Measurements from ENCODE around the gene PSMB4.
"Not testable (repeated sequence)": the region's sequence is repeated elsewhere in the genome, so short reads cannot be mapped to it uniquely, and the experiment has no call there.

The PSMB4 gene

DNA sequence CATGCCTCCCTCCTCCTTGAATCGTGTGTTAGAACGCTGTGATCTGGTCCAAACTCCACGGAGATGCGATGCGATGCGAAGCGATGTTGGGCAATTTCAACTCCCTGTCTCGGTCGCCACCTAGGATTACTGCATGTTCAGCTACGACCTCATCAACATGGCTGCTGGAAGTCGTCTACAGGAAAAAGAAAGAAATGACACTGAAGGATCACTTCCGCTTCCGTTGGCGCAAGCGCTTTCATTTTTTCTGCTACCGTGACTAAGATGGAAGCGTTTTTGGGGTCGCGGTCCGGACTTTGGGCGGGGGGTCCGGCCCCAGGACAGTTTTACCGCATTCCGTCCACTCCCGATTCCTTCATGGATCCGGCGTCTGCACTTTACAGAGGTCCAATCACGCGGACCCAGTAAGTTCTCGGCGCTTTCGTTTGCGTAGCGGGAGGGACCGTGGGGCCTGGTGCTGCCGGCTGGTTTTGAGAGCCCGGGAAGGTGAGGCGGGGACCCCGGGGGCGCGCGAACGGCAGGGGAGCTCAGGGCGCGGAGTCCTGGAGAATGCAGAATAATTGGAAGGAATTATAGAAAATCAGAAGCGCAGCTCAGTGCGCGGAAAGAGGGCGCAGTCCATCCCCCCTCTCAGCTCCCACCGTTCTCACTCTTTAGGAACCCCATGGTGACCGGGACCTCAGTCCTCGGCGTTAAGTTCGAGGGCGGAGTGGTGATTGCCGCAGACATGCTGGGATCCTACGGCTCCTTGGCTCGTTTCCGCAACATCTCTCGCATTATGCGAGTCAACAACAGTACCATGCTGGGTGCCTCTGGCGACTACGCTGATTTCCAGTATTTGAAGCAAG is at the start of gene PSMB4:
Gene PSMB4, plus strand, starts transcription at position 250 of the 848 bp plus-strand sequence. Its CDS starts 15 bp downstream, at position 265.
- TF ChIP-seq POLR2A (IDR thresholded peaks at IDR 0.05; ENCODE audit: low read length), result peak; percentile 89
- no peak for TF ChIP-seq GATA1 (IDR thresholded peaks at IDR 0.05; ENCODE audit: low read depth, low read length)
- DNase-seq, result peak; percentile 96

GRCh38 chr1:151350323-151350722 is 49.0 kb upstream of the PSMB4 start:
- DNase-seq, result not testable (repeated sequence)

DNA sequence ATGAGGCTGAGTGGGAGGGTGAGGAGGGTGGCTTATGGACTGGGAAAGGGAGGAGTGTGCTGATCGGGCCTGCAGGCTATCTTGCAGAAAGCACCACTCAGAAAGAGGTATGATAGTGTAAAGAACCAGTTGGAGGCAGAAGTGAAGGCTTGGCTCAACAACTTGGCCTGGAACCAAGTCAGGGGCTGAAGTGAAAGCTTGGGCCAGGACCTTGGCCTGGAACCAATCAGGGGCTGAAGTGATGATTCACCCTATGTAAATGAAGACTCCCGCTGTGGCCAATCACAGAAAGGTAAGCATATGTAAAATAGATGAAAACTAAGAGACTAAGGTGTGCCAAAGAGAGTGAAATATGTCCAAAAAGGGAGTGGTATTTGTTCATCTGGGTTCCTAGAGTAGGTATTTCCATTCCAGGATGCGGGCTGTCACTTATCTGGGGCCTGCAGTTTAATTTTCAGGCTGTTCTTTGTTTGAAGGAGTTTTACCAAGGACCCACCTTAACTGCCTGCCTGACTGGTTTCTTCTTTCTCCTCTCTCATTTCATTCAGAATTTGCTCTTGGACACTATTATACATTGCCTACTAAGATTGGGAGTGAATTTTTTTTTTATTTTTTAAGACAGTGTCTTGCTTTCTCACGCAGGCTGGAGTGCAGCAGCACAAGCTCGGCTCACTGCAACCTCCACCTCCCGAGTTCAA is 47.2 kb upstream of the PSMB4 start:
- DNase-seq, result peak; percentile 36 to 50
- TF ChIP-seq POLR2A (IDR thresholded peaks at IDR 0.05; ENCODE audit: low read length) (no peak), GATA1 (IDR thresholded peaks at IDR 0.05; ENCODE audit: low read depth, low read length) (no peak)

GRCh38 chr1:151356696-151357095 is 42.7 kb upstream of the PSMB4 start:
- no peak for TF ChIP-seq GATA1 (IDR thresholded peaks at IDR 0.05; ENCODE audit: low read depth, low read length)
- TF ChIP-seq POLR2A (IDR thresholded peaks at IDR 0.05; ENCODE audit: low read length), result no peak

DNA sequence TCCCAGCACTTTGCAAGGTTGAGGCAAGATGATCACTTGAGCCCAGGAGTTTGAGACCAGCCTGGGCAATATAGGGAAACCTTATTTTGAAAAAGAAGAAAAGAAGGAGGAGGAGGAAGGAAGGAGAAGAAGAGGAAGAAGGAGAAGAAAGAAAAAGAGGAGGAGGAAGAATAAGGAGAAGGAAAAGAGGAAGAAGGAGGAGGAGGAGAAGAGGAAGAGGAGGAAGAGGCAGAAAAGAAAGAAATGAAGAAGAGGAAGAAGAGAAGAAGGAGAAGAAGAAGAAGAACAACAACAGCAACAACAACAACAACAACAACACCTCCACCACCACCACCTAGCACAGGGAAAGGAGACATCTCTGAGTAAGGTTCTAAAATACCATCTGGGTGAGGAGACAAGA is 37.5 kb upstream of the PSMB4 start:
- DNase-seq, result no peak
- no peak for TF ChIP-seq GATA1 (IDR thresholded peaks at IDR 0.05; ENCODE audit: low read depth, low read length)
- no peak for TF ChIP-seq POLR2A (IDR thresholded peaks at IDR 0.05; ENCODE audit: low read length)

More at GRCh38 chr1:151356696-151357095, 42.7 kb upstream of the PSMB4 start:
- no peak for DNase-seq

GRCh38 chr1:151362308-151363155 is 36.8 kb upstream of the PSMB4 start:
- TF ChIP-seq POLR2A (IDR thresholded peaks at IDR 0.05; ENCODE audit: low read length) (no peak), GATA1 (IDR thresholded peaks at IDR 0.05; ENCODE audit: low read depth, low read length) (no peak)
- peak; percentile 28 to 43 for DNase-seq

GRCh38 chr1:151364996-151365395 is 34.4 kb upstream of the PSMB4 start:
- DNase-seq, result no peak
- TF ChIP-seq POLR2A (IDR thresholded peaks at IDR 0.05; ENCODE audit: low read length), result no peak
- no peak for TF ChIP-seq GATA1 (IDR thresholded peaks at IDR 0.05; ENCODE audit: low read depth, low read length)

DNA sequence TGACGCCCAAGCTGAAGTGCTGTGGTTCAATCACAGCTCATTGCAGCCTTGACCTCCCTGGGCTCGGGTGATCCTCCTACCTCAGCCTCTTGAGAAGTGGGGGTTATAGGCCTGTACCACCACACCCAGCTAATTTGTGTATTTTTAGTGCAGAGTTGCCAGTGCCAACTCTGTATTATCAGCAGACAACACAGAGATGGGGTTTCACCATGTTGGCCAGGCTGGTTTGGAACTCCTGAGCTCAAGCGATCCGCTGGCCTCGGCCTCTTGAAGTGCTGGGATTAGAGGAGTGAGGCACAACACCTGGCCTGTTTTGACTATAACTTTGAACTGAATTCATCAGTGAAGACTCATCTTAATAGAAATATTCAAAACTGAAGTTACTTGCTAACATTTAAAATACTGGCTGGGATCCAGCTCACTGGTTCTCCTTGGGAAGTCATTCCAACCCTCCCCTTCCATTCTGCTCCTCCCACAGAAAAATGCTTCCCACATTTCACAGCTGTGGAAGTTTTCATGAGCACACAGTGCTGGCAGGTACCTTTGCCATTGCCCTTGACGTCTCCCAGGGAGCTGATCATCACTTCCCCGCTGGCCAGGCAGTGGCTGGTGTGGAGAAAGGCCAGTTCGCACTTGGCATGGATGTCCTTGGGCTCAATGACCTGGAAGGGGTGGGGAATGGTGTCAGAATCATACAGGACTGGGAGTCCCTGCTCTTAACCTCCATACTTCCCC is 31.5 kb upstream of the PSMB4 start:
- TF ChIP-seq POLR2A (IDR thresholded peaks at IDR 0.05; ENCODE audit: low read length) (no peak), GATA1 (IDR thresholded peaks at IDR 0.05; ENCODE audit: low read depth, low read length) (no peak)
- DNase-seq, result no peak

DNA sequence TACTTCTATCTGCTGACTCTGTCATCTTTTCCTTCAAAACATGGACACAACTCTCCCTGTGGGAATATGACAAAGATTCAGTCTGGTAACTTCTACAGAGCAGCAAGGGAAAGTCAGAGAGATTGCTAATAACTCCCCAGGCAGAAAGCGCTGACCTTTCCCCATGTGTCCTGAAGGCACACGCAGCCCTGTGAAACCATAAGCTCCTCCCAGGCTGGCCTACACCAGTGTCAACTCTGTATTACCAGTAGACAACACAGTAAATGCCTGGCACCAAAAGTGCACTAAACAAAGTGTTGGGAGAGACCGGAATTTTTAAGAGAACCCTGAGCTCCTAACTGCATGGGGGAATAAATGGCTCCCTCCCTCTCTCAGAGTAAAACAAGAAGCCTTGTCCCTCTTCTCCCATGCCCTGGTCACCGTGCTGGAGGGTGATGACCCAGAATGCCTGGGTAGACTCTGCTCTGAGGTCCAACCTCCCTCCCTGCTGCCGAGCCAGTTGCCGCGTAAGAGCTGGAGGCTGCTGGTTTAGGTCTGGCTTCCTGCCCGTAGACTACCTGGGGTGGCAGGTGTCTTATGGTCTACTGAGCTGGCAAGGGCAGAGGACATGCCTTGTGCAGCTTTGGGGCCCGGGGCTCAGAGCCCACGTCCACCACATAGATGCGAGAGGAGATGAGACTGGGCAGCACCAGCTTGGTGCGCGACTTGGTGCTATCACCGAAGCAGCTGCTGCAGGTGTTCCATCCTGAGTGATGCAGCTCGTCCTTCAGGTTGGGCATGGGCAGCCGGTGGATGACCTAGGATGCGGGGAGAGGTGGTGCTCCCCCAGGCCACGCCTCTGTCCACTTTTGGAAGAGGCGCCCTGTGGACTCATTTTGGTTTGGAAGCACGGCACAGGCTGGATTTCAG is 30.7 kb upstream of the PSMB4 start:
- no peak for DNase-seq
- TF ChIP-seq GATA1 (IDR thresholded peaks at IDR 0.05; ENCODE audit: low read depth, low read length), result no peak
- no peak for TF ChIP-seq POLR2A (IDR thresholded peaks at IDR 0.05; ENCODE audit: low read length)

GRCh38 chr1:151369302-151369610 is 30.1 kb upstream of the PSMB4 start:
- DNase-seq, result no peak
- TF ChIP-seq GATA1 (IDR thresholded peaks at IDR 0.05; ENCODE audit: low read depth, low read length), result no peak
- TF ChIP-seq POLR2A (IDR thresholded peaks at IDR 0.05; ENCODE audit: low read length), result no peak

DNA sequence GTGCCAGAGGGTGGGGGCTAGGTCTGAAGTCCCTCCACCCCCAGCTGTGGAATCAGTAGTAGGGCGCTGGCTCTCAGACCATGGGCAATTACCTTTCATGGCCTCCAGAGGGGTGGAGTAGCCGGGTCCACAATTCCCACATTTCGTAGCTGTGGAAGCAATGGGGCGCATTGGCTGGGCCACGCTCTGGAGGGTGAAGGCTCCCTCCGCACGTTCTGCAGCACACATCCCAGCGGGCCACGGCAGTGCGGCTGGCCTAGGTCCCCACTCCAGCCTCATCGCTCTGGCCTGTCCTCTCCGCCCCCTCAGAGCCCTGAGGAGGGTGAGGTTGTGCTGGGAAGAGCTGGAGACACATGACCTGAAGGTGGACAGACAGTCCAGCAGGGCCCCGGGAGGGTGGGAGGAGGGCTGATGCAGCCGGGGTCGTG is 29.7 kb upstream of the PSMB4 start:
- no peak for DNase-seq
- TF ChIP-seq POLR2A (IDR thresholded peaks at IDR 0.05; ENCODE audit: low read length) (no peak), GATA1 (IDR thresholded peaks at IDR 0.05; ENCODE audit: low read depth, low read length) (no peak)

- TF ChIP-seq POLR2A (IDR thresholded peaks at IDR 0.05; ENCODE audit: low read length) (peak; percentile 79), GATA1 (IDR thresholded peaks at IDR 0.05; ENCODE audit: low read depth, low read length) (peak; percentile 86)
- peak; percentile 94 to 100 for DNase-seq
Observed at GRCh38 chr1:151370211-151370911, 29.0 kb upstream of the PSMB4 start.

All from erythroblast (primary cell).